Measurements from ENCODE around the gene CHRM4.

DNA sequence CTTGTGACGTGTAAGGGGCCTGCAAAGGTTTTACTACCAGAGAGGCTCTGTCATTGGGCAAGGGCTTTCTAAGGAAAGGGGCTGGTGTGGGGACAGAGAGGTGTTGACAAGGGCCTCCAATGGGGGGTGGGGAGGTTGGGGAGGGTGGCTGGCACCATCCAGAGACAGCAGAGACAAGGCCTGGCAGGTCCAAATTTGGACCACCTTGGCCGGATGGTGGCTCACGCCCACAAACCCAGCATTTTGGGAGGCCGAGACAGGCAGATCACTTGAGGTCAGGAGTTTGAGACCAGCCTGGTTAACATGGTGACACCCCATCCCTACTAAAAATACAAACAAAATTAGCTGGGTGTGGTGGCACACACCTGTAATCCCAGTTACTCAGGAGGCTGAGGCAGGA is 2.2 kb upstream of the CHRM4 start:
- TF ChIP-seq, protein P1, sequence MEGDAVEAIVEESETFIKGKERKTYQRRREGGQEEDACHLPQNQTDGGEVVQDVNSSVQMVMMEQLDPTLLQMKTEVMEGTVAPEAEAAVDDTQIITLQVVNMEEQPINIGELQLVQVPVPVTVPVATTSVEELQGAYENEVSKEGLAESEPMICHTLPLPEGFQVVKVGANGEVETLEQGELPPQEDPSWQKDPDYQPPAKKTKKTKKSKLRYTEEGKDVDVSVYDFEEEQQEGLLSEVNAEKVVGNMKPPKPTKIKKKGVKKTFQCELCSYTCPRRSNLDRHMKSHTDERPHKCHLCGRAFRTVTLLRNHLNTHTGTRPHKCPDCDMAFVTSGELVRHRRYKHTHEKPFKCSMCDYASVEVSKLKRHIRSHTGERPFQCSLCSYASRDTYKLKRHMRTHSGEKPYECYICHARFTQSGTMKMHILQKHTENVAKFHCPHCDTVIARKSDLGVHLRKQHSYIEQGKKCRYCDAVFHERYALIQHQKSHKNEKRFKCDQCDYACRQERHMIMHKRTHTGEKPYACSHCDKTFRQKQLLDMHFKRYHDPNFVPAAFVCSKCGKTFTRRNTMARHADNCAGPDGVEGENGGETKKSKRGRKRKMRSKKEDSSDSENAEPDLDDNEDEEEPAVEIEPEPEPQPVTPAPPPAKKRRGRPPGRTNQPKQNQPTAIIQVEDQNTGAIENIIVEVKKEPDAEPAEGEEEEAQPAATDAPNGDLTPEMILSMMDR (IDR thresholded peaks at IDR 0.05; ENCODE audit: insufficient read depth, low read length, poor library complexity, severe bottlenecking) = no peak
- no peak for TF ChIP-seq EZH2phosphoT487 (conservative IDR thresholded peaks at IDR 0.05; ENCODE audit: low read length)

Measured in SU-DHL-6 (cell line).